NCI-H2171 (cell line): ENCODE results near the gene SAC3D1.
A peak's percentile ranks its signal among the peaks of the same experiment; 100 is the strongest.

Source experiments
- DNase-seq: peaks from one replicate; lab custom pipeline; 2025; lab: John Stamatoyannopoulos, UW

Gene SAC3D1

DNA sequence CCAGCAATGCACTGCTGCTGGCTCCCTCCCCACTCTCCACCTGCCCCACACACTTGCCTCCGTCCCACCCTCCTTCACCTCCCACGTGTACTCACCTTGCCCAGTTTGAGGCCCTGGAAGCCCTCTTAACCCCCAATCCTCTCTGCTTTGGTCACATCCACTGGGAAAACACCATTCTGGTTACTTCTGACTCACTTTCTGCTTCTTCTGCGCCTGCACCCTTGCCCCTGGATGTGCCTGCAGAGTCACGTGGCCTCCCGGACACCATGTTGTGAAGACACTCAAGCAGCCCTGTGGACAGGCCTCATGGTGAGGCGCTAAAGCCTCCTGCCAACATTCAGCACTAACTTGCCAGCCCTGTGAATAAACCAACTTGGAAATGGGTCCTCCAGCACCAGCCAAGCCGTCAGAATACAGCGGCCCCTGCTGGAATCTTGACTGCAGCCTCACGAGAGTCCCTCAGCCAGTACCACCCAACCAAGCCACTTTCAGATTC, 20.0 kb downstream of the SAC3D1 start:
- DNase-seq: no peak

- no peak for DNase-seq
These were observed 22.5 kb downstream of the SAC3D1 start for GRCh38 chr11:65063532-65063931.

GRCh38 chr11:65064847-65065240, 23.8 kb downstream of the SAC3D1 start:
- no peak for DNase-seq

DNA sequence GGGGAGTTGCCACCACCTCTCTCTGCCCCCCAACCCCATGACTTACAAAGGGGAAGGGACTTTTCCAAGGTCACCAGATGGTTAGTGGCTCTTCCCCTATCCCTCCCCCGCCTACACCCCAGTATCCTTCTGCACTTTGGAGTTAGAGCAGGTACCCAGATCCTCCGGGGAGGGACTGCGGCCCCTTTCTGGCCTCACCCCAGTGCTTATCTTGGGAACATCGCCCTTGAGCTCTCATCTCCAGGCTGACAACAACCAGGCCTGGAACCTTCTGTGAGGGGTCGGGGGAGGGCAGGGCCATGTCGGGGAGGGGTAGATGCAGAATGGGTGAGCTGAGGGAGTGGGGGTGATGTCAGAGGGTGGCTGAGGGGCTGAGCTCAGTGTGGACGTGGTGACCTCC, 24.8 kb downstream of the SAC3D1 start:
- DNase-seq: no peak

GRCh38 chr11:65066315-65066714, 25.3 kb downstream of the SAC3D1 start:
- no peak for DNase-seq

- DNase-seq: peak; percentile 93
These were observed 25.8 kb downstream of the SAC3D1 start for GRCh38 chr11:65066805-65067291.

GRCh38 chr11:65067446-65067845, 26.4 kb downstream of the SAC3D1 start:
- no peak for DNase-seq

GRCh38 chr11:65069217-65069616, 28.2 kb downstream of the SAC3D1 start:
- DNase-seq: no peak

DNA sequence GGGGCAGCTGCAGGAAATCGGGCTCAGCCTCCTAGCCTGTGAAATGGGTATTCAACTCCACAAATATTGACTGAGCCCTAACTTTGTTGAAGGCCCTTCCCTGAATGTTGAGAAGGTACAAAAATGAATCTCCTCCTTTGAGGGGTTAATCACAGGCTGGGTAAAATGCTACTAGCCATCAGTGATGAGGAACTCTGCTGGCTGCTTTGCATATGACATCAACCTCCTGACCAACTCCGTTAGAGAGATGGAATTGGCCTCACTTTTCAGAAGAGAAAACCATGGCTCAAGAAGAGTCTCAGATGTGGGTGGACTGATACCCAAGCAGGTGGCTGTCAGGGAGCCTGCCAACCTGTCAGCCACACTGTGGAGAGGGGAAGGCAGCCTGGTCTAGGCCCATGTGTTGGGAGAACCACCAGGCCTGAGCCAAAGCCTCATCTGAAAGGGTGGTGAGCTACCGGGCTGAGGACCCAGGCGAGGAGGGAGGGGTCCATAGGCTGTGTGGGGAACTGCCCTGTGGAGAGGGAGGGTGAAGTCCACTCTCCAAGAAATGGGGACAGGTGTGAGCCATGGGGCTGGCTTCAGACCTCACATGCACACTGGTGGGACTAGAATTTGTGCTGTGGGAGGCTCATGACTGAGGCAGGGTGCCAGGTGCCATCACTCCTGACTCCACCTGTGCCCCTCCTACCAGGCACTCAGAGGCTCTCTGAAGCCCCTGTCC, 31.1 kb downstream of the SAC3D1 start:
- DNase-seq: no peak

GRCh38 chr11:65072631-65072966, 31.6 kb downstream of the SAC3D1 start:
- no peak for DNase-seq

DNA sequence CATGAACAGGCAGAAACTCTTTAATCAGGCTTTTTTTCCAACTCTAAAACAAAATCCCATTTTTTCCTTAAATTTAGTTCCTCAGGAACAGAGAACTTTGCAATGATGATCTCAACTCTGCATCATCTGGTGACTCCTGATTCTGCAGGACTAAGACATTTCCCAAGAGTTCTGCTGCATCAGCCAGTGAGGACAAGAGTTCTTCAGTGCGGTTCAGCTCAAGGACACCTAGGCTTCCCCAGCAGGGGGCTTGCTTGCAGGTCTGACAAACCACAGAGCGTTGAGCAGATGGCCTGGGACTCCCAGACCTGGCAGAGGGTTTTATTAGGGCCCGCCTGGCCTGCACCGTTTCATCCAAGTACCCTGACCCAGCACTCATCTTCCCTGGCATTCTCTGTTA, 36.4 kb downstream of the SAC3D1 start:
- DNase-seq: peak; percentile 35

GRCh38 chr11:65078151-65078550, 37.1 kb downstream of the SAC3D1 start:
- no peak for DNase-seq

GRCh38 chr11:65078786-65079342, 37.9 kb downstream of the SAC3D1 start:
- no peak for DNase-seq

- DNase-seq: no peak
These were observed 42.3 kb downstream of the SAC3D1 start for GRCh38 chr11:65083134-65083833.

DNA sequence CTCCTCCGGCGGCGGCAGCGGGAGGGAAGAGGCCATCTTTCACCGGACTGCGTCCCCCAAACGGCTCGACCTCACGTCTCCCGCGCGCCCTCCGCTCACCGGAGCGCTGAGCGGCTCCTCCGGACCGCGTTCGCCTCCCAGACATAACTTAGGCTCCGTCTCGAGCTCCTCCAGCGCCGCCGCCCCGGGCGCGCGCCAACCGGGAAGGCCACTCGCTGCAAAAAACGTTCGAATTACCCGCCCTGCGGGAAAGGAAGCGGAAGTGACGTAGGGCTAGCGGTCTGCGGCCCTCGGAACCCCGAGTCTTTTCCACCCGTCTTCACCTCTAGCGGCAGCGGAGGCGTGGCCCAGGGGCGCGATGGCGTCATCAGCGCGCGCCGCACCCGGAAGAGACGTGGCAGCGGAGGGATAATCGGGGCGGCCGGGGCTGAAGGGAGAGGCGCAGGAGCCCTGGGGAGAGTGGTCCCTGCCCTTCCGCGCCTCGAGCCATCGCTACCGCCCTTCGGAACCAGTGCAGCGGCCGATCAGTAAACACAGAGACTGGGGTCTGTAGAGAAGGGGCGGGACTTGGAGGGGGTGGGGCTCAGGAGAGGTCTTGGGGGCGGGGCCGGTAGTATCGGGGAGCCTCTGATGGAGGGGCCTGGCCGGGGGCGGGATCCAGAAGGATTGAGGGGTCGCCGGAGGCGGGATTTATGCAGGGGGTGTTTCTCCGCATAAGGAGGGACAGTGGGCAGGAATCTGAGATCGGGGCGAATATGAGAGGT, 43.0 kb downstream of the SAC3D1 start, which contains the start of the genes CDCA5 and ZFPL1:
TSS of gene CDCA5 (minus strand) at position 207 of the 764 bp plus-strand sequence. CDS start at position 145, 62 bp downstream.
TSS of gene ZFPL1 (plus strand) at position 389 of the 764 bp plus-strand sequence. CDS start 477 bp downstream, outside the sequence.
- peak; percentile 97 for DNase-seq

DNA sequence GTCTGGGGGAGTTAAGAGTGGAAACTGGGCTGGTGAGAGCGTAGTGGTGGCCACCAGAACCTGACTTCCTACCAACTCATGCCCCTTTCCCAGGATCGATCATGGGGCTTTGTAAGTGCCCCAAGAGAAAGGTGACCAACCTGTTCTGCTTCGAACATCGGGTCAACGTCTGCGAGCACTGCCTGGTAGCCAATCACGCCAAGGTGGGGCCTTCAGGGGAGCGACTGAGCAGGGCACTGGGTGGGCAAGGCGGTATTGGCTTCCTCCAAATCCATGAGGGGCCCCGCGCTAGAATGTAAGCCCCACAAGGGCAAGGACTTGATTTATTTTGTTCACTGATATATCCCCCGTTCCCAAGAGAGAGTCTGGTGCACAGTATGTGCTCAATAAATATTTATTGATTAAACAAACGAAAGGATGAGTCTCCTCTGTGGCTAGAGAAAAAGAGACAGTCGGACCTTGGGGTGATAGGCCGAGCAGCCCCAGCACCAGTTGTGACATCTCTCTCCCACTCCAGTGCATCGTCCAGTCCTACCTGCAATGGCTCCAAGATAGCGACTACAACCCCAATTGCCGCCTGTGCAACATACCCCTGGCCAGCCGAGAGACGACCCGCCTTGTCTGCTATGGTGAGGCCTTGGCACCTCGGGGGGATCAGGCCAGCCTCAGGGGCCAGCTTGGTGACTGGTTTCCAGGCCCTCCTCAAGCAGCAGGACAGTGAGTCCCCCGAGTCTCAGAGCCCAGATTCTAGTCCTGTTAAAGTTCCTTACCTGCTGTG, 43.8 kb downstream of the SAC3D1 start:
- no peak for DNase-seq

- no peak for DNase-seq
These were observed 44.4 kb downstream of the SAC3D1 start for GRCh38 chr11:65085446-65085845.

DNA sequence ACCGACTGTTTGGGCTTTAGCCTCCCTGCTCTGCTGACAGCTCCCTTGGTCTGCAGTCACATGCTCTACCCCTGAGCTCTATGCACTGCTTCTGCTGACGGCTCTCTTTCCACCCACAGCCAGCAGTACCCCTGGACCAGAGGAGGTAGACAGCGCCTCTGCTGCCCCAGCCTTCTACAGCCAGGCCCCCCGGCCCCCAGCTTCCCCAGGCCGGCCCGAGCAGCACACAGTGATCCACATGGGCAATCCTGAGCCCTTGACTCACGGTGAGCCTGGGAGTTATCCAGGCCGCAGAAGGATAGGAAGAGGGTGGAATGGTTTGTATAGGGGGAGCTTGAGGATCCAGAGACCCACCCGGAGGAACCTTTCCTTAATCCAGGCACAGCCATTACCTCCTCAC, 45.8 kb downstream of the SAC3D1 start:
- DNase-seq: no peak

DNA sequence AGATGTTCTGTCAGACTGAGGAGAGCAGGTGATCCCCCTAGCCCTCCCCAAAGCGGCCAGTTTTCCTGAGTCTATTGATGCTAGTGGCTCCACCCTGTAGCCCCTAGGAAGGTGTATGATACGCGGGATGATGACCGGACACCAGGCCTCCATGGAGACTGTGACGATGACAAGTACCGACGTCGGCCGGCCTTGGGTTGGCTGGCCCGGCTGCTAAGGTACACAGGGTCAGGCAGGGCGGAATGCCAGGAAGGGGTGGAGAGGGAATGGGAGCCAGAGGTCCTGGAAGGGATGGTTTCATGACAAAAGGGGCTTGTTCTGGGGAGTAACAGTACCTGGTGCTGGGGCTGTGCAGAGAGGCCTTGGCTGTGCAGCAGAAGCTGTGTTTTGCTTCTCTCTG, 46.2 kb downstream of the SAC3D1 start:
- DNase-seq: no peak

GRCh38 chr11:65087827-65088226, 46.8 kb downstream of the SAC3D1 start:
- no peak for DNase-seq

DNA sequence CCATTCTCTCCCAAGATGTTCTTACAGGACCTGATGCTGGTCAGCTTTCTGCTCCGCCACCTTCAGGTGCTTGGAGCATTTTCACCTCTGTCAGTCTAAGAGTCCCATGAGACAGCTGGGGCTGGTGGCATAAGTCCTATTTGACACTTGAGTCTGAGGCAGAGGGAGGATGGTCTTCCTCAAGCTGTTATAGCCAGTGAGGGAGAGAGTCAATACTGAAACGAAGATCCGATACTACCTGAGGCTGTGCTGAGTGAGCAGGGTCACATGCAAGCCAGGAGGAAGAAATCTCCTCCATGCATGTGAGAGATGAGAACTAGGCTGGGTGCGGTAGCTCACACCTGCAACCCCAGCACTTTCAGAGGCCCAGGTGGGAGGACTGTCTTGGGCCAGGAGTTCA, 48.6 kb downstream of the SAC3D1 start:
- no peak for DNase-seq
